Neural progenitor cell (in vitro differentiated cells): ENCODE results near the gene PIK3CB.

Experiments used
- EZH2 ChIP-seq: fragments of 200-600 bp; sonication (generic); IDR thresholded peaks from 2 replicates; pipeline ENCODE4 v1.6.1; 2017; ENCODE audit warnings: antibody characterized with exemption, mild to moderate bottlenecking, moderate library complexity
- EZH2phosphoT487 ChIP-seq: fragments of 200-600 bp; sonication (generic); IDR thresholded peaks from 2 replicates; pipeline ENCODE4 v1.6.1; 2017; ENCODE audit warnings: antibody characterized with exemption
- TF ChIP-seq, protein P1 (sequence below): fragments of 200-600 bp; sonication (generic); IDR thresholded peaks from 2 replicates; pipeline ENCODE4 v1.5.1; 2017; ENCODE audit warnings: antibody characterized with exemption, mild to moderate bottlenecking

GRCh38 chr3:138854204-138854603, 19.5 kb upstream of the PIK3CB start:
- TF ChIP-seq, protein P1, sequence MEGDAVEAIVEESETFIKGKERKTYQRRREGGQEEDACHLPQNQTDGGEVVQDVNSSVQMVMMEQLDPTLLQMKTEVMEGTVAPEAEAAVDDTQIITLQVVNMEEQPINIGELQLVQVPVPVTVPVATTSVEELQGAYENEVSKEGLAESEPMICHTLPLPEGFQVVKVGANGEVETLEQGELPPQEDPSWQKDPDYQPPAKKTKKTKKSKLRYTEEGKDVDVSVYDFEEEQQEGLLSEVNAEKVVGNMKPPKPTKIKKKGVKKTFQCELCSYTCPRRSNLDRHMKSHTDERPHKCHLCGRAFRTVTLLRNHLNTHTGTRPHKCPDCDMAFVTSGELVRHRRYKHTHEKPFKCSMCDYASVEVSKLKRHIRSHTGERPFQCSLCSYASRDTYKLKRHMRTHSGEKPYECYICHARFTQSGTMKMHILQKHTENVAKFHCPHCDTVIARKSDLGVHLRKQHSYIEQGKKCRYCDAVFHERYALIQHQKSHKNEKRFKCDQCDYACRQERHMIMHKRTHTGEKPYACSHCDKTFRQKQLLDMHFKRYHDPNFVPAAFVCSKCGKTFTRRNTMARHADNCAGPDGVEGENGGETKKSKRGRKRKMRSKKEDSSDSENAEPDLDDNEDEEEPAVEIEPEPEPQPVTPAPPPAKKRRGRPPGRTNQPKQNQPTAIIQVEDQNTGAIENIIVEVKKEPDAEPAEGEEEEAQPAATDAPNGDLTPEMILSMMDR = no peak
- TF ChIP-seq EZH2 (no peak), EZH2phosphoT487 (no peak)
